Sigmoid colon (tissue), 4 donors: ENCODE measurements around the gene GBX1.

ENCODE experiments used
- EP300 ChIP-seq, 4 donors: sonication (generic); formaldehyde crosslinking; IDR thresholded peaks; one replicate each; pipeline ENCODE4 v1.6.1; 2017; ENCODE audit warnings: antibody characterized with exemption in 4 of 4
- POLR2A ChIP-seq, 2 donors: fragments of 450-650 bp; IDR thresholded peaks; one replicate each; pipeline ENCODE4 v1.6.1; 2016; ENCODE audit warnings: antibody characterized with exemption in 2 of 2, mild to moderate bottlenecking in 2 of 2, moderate library complexity in 2 of 2
- POLR2AphosphoS5 ChIP-seq, 4 donors: sonication (generic); formaldehyde crosslinking; IDR thresholded peaks; one replicate each; pipeline ENCODE4 v1.6.1; 2017; ENCODE audit warnings: antibody characterized with exemption in 4 of 4
- TF ChIP-seq, protein P1 (sequence below), 4 experiments: fragments of 450-650 bp in 3 of 4; fragments of 200-600 bp in 1 of 4; IDR thresholded peaks; one replicate each; pipeline ENCODE4 v1.5.1; 2016 to 2019; ENCODE audit warnings: antibody characterized with exemption in 4 of 4, mild to moderate bottlenecking in 3 of 4, moderate library complexity in 2 of 4

DNA sequence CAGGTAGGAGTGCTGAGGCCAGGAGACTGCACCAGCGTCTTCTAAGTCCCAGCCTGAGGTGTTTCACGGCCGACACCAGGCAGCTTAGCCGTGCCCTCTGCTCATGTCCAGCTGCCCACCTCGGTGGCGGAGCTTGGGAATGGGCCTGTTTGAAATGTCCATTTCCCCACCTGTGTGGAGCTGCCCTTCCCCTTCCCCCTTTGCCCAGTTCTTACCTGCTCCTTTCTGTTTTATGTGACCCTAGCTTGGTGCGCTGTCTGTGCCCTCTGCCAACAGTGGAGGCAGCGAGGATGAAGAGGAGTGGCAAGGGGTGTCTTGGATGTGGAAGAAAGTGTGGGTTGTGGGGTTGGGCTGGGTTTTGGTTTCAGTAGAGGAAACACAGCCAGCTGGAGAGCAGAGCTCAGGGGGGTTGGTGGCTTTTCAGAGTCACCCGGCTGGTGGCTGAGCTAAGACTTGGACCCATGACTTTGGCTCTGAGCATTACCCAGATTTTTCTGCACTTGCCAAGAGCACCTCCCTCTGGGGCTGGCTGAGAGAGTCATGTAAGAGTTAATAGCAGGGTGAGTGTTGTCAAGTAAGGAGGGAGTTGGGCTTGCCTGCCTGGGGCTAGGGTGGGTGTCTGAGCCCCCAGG, 37.4 kb downstream of the GBX1 start:
- TF ChIP-seq, protein P1, sequence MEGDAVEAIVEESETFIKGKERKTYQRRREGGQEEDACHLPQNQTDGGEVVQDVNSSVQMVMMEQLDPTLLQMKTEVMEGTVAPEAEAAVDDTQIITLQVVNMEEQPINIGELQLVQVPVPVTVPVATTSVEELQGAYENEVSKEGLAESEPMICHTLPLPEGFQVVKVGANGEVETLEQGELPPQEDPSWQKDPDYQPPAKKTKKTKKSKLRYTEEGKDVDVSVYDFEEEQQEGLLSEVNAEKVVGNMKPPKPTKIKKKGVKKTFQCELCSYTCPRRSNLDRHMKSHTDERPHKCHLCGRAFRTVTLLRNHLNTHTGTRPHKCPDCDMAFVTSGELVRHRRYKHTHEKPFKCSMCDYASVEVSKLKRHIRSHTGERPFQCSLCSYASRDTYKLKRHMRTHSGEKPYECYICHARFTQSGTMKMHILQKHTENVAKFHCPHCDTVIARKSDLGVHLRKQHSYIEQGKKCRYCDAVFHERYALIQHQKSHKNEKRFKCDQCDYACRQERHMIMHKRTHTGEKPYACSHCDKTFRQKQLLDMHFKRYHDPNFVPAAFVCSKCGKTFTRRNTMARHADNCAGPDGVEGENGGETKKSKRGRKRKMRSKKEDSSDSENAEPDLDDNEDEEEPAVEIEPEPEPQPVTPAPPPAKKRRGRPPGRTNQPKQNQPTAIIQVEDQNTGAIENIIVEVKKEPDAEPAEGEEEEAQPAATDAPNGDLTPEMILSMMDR (IDR thresholded peaks at IDR 0.05), result no peak
- no peak for TF ChIP-seq POLR2A (IDR thresholded peaks at IDR 0.05)
- no peak for TF ChIP-seq POLR2AphosphoS5 (IDR thresholded peaks at IDR 0.05)
- no peak for TF ChIP-seq EP300 (IDR thresholded peaks at IDR 0.05)
